Kidney (tissue), 14 donors: ENCODE results near the gene EML6. TPM values are rescaled to one million over a fixed set of nuclear protein-coding genes. Genes with fewer than 3 reads are reported as not detected.

Source experiments
- DNase-seq, 5 donors: peaks; one replicate each; pipeline ENCODE4 v3.0.0-alpha.2; 2013 to 2020
- FAIRE-seq: peaks from 2 replicates; lab custom pipeline; 2012; peaks lifted over from hg19 to GRCh38; lab: Jason Lieb, UNC
- H3K27ac ChIP-seq, 2 donors: one replicate each; pipeline ENCODE4 v1.7.0; 2013; ENCODE audit warnings: low read depth in 2 of 2, low read length in 2 of 2, inconsistent platforms in 1 of 2
- H3K27me3 ChIP-seq: one replicate; pipeline ENCODE4 v1.7.1; 2013; ENCODE audit warnings: low read length, inconsistent platforms; ENCODE audit not compliant: control insufficient read depth, insufficient read depth
- H3K36me3 ChIP-seq, 3 donors: one replicate each; pipeline versions ENCODE4 v1.7.0 to v1.7.1; 2013; ENCODE audit warnings: low read length in 3 of 3, control low read depth in 1 of 3, inconsistent platforms in 1 of 3; ENCODE audit not compliant: insufficient read depth in 3 of 3, control insufficient read depth in 2 of 3
- H3K4me1 ChIP-seq, 3 donors: one replicate each; pipeline versions ENCODE4 v1.7.0 to v1.7.1; 2013; ENCODE audit warnings: low read length in 3 of 3, inconsistent platforms in 1 of 3, low read depth in 1 of 3; ENCODE audit not compliant: control insufficient read depth in 2 of 3, insufficient read depth in 2 of 3
- H3K4me3 ChIP-seq, 3 donors: one replicate each; pipeline versions ENCODE4 v1.7.0 to v1.8.1; 2013; ENCODE audit warnings: low read length in 3 of 3, control low read depth in 1 of 3, inconsistent platforms in 1 of 3
- H3K9ac ChIP-seq, 3 donors: one replicate each; pipeline versions ENCODE4 v1.7.0 to v1.7.1; 2013; ENCODE audit warnings: low read length in 3 of 3, control low read depth in 1 of 3, inconsistent platforms in 1 of 3
- H3K9me3 ChIP-seq, 3 donors: one replicate each; pipeline versions ENCODE4 v1.7.0 to v1.7.1; 2013; ENCODE audit warnings: low read length in 3 of 3, control low read depth in 1 of 3, inconsistent platforms in 1 of 3; ENCODE audit not compliant: control insufficient read depth in 2 of 3, insufficient read depth in 1 of 3
- CTCF ChIP-seq: IDR thresholded peaks from 3 replicates; pipeline ENCODE4 v1.5.1; 2012; ENCODE audit warnings: mild to moderate bottlenecking, moderate library complexity, borderline replicate concordance; ENCODE audit not compliant: insufficient read depth; ENCODE audit errors: extremely low read depth
- intact Hi-C: fragments of 100-400 bp; cut with DNase I; formaldehyde crosslinking; loops from one replicate; pipeline ENCODE4 v1.11.1; 2022
- polyA plus RNA-seq: library from polyadenylated mRNA; stranded (reverse); fragments of 350-450 nt; fragmentation: Illumina TruSeq; extraction: RNeasy Lipid Tissue Mini Kit (QIAGEN cat#74804); gene quantifications from one replicate; pipeline ENCODE4 v1.2.3, GENCODE V29; 2014; ENCODE audit warnings: low read depth, low replicate concordance; ENCODE audit not compliant: insufficient read depth
- total RNA-seq: library from RNA; stranded (reverse); fragmentation: NEBNext Ultra II Directional; extraction: Animal tissue kit (Norgen Biotek cat#: 25700); gene quantifications from one replicate; pipeline ENCODE4 v1.2.1, GENCODE V29; 2021
- donor health status: control.
- donor health status: control.
- donor health status: control.
- donor health status: control.
- donor health status: control.
- donor health status: DM: yes; HTN: yes; CAD: no.
- donor health status: Normal renal cell carcinoma (clear cell type).

Gene EML6
- total and polyA plus RNA-seq, 2 donors from 2014 or later, result 1.7 to 3.1 TPM

GRCh38 chr2:54954705-54955357, 231.4 kb downstream of the EML6 start:
- Histone ChIP-seq H3K27me3 (no peaks in the 10 kb centered on the region), H3K4me3 (no peak overlapping the region), H3K36me3 (no peaks in the 10 kb centered on the region), H3K9ac (no peak overlapping the region), H3K9me3 (no peaks in the 10 kb centered on the region), H3K4me1 (peaks cover 0 to 2% (median 0%) of the 10 kb centered on the region in 3 donors), H3K27ac (no peak overlapping the region)
- TF ChIP-seq CTCF, result no peak
- FAIRE-seq (no peak), DNase-seq (peak in 2 of 5 donors; percentile 35 to 38)
- intact Hi-C loops, result no loop called here

GRCh38 chr2:54955358-54956110, 232.1 kb downstream of the EML6 start:
- intact Hi-C loops, result no loop called here
- Histone ChIP-seq H3K4me3 (no peak overlapping the region), H3K27ac (no peak overlapping the region), H3K9ac (no peak overlapping the region), H3K36me3 (no peaks in the 10 kb centered on the region), H3K27me3 (no peaks in the 10 kb centered on the region), H3K4me1 (peaks cover 0 to 2% (median 0%) of the 10 kb centered on the region in 3 donors), H3K9me3 (no peaks in the 10 kb centered on the region)
- no peak for DNase-seq
- TF ChIP-seq CTCF, result no peak
- FAIRE-seq, result no peak

DNA sequence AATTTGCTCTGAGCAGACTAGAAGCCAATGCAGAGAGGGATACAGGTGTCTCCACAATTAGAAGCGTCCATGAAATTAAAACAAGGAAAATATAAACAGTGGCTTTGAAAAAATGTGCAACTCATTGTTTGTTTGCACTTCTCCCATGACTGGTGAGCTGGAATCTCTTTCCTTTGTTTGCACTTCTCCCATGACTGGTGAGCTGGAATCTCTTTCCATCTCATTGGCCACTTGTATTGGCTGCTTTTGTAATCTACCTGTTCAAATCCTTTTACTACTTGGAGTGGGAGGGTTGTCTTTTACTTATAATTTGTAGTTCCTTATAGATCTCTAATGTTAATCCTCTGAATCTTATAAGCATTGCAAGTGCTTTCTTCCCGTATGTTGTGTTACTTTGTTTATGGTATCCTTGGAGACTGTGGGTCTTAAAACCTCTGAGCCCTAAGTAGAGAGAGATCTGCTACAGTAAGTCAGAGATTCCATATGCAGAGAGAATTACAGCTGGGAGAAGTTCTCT, 232.7 kb downstream of the EML6 start:
- intact Hi-C loops, result no loop called here
- H3K9ac ChIP-seq, result no peak overlapping the region
- peaks cover 0 to 2% (median 0%) of the 10 kb centered on the region in 3 donors for H3K4me1 ChIP-seq
- H3K36me3 ChIP-seq, result no peaks in the 10 kb centered on the region
- no peak for TF ChIP-seq CTCF
- no peaks in the 10 kb centered on the region for H3K9me3 ChIP-seq
- H3K27ac ChIP-seq, result no peak overlapping the region
- peak in 2 of 5 donors; percentile 26 to 56 for DNase-seq
- H3K4me3 ChIP-seq, result no peak overlapping the region
- H3K27me3 ChIP-seq, result no peaks in the 10 kb centered on the region
- FAIRE-seq, result no peak
